ENCODE results near the gene PAGE5.

The PAGE5 gene, protein sequence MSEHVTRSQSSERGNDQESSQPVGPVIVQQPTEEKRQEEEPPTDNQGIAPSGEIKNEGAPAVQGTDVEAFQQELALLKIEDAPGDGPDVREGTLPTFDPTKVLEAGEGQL

DNA sequence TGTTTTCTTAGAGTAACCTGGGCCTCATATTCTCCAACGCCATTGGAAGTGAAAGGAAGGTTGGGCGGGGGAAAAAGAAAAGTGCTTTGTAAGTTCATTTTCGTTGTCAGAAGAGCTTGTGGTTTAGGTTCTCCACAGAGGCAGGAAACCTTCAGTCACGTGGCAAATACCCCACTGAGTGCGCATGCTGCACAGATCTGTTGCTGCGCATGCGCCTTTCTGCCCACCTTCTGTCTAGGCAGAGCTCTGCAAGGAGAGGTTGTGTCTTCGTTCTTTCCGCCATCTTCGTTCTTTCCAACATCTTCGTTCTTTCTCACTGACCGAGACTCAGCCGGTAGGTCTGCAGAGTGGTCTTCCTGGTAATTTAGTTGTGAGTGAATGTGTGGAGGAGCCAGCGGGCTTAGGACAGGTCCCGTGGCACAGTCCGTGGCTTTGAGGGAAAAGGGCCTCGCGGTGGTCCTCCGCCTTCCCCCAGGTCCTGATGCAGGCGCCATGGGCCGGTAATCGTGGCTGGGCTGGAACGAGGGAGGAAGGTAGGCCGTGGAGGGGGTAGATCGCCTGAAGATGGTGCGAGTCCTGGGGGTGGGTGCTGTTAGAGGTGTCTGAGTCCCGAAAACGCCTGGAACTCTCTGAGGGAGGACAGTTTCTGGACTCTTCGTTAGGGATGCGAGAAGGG lies at the start of gene PAGE5:
PAGE5 (plus strand) TSS at position 228 of the 676 bp plus-strand sequence. CDS start 1,037 bp downstream, outside the sequence.
- no peak for DNase-seq

DNA sequence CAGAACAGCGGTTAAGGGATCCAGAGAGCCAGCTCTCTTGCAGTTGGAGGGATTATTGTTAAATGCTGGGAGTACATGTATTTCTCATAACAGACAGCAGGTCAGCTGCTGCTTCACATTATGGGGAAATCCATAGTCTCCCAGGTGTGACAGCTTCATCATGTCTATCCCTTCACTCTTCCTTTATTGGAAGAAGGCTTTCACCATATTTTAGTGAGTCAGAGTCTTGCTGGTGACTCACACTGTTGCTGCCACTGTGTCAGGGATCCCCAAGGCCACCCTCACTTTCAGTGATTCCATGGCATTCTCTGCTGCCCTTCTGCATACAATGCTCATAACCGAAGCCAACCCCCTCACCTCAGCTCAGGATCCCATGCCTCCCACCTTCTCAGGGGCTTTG lies 32.9 kb upstream of the PAGE5 start:
- DNase-seq: no peak

DNA sequence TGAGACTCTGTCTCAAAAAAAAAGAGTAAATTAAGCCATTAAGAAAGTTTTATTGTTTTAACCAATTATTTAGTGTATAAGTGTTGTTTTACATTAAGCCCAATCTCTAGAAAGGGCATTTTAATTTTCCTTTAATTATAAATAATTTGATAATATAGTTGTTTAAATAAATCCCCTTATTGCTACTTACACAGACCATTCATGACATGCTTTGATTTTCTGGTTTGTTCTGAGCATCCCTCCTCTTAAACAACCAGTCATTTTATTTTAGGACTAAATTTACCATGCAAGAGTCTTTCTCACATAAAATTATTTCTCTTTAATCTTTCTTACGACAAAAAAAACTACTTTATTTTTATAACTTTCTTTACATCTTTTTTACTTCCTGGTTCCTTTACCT lies 23.5 kb upstream of the PAGE5 start:
- no peak for DNase-seq

DNA sequence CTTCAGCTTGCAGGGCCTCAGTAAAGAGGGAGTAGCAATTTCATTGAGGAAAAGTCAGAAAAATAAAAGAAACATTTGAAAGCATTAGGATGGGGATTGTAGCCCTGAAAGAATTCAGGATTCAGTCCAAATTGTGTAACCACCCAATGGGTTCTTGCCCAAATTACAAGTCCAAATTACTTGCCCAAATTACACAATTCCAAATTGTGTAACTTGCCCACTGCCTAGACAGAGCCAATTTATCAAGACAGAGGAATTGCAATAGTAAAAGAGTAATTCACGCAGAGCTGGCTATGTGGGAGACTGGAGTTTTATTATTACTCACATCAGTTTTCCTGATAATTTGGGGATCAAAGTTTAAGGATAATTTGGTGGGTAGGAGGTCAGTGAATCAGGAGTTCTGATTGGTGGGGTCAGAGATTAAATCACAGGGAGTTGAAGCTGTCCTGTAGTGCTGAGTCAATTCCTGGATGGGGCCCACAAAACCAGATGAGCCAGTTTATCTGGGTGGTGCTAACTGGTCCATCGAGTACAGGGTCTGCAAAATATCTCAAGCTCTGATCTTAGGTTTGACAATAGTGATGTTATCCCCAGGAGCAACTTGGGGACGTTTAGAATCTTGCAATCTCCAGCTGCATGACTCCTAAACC lies 18.1 kb upstream of the PAGE5 start:
- DNase-seq: no peak

DNA sequence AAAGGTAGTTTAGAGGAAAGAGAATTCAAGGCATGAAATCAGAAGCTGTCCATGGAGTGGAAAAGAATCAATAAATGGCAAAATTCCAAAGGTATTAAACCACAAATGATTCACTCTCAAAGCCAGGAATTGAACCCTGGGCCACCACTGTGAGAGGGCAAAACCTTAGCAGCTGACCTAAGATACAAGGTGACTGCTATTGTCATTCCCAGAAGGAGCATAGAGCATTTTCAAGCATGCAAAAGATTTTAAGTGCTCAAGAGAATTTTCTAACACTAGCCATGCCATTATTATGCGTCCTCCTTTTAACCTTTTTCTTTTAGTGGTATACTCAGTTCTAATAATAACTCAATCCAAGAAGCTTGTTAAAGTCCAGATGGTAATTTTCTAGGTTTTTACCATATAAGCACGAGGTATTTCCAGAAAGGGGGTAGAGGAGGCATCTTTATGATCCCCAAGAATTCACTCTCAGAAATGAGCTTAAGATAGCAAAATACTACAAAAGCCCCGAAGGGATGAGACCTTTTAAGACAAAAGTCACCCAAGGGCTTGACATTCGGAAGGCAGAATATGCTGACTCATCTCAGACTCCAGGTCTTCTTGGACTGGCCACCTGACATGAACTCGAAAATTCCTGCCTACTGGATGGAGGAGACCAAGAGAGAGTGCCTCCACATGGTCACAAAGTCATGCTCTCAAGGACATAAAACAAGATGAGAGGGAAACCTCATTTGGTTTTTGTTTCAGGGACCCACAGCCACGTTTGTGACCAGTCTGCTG lies 13.8 kb upstream of the PAGE5 start:
- no peak for DNase-seq

DNA sequence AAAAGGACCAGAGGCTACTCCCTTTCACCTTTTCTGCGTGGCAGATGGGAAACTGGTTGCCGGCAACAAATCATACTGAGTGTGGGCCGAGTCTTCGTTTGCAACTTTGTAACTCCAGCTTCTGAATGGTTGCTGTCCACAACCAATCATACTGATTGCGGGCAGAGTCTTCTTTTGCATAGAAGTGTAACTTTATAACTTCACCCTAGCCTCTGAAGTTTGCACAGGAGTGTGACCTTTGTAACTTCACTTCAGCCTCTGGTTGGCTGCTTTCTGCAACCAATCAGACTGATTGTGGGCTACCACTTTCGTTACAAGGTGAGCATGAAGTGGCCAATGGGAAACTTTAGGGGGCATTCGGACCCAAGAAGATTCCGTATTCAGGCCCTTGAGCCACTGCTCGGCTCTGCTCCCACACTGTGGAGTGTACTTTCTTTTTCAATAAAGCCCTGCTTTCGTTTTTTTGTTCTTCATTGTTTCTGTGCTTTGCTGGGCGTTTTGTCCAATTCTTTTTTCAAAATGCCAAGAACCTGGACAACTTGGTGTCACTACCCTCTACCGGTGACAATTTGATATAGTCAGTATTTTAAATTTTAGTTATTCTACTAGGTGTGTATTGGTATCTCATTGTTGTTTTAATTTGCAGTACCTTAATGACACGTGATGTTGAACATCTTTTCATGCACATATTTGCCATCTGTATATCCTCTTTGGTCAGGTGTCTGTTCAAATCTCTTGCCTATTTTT lies 9.0 kb upstream of the PAGE5 start:
- DNase-seq: no peak

DNA sequence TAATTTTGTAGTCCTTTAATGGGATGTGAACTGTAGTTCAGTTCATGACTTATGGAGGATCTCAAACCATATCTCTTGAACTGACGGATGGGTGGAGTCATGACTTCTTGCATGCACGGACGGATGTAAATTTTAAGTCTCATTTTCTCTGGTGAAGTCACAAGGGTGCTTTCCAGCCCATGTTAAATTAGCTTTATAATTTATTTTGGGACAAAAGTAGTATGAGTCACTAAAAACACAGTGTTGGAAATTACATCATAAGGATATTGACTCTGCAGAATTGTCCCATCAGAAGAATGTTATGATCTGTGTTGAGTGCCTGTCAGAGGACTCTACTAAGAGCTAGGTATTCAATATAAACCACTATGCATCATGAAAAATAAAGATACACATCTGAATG lies 6.8 kb upstream of the PAGE5 start:
- no peak for DNase-seq

DNA sequence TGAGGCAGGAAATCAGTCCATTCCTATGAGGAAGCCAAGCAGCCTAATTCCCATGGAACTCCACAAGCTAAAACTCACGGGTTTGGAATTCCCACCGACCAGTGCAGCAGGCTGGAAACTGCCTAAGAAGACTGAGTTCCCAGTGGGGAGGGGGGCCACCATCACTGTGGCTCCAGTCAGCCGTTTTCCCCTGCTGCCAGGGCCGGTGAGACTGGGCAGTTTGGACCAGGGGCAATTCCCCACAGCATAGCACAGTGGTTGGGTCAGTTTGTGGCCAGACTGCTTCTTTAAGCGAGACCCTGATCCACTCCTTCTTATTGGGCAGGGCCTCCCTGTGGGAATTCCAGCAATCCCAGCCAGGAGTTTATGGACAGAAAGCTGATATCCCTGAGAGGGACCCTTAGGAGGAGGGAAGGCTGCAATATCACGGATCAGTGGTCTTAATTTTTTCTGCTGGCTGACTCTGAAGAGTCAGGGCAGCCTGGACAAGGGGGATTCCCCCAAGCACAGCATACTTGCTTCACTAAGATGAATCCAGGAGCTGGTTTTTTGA lies 20.7 kb downstream of the PAGE5 start:
- no peak for DNase-seq

DNA sequence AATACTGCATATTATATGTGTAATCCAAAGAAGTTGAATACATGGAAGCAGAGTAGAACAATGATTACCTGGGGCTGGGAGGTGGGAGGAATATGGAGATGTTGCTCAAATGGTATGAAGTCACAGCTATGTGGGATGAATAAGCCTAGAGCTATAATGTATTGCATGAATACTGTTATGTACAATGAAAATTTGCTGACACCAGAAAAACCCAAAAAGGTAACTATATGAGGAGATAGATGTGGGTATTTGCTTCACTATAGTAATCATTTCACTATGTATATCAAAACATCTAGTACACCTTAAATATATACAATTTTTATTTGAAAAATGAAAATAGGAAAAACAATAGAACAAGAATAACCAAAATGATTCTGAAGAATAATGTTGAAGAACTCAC lies 33.4 kb downstream of the PAGE5 start:
- DNase-seq: no peak

DNA sequence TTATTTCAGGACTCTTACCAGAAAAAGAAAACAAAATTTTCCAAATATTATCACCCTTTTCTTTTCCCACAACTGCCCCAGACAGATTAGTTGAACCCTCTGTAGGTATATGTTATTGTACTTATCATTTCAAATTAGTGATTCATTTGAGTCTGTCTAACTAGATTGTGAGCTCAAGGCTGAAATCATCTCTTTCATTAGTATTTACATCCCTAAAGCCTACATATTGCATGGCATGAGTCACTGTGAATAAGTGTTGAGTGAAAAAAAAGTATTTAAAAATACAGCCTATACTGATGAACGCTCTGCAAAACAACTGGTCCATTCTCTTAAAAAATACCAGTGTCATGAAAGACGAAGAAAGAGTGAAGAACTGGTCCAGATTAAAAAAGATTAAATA lies 40.7 kb downstream of the PAGE5 start:
- no peak for DNase-seq

DNA sequence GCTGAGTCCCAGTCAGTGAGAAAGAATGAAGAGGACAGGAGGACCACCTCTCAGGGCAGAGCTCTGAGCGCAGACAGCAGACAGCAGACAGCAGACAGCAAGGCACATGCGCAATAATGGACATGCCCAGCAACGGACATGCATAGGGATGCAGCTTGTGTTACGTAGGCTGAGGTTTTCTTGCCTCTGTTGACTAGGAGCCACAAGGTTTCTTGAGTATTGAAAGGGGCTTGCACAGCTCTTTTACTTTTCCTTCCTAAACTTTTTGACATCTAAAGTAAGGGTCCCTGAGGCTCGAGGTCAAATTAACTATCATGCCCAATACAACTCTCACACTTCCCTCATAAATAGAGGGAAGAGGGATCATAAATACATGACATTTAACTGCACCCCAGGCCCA lies 44.7 kb downstream of the PAGE5 start, which contains the start of gene PAGE3:
PAGE3 (minus strand) TSS at position 101 of the 400 bp plus-strand sequence. CDS start 1,013 bp downstream, outside the sequence.
- DNase-seq: no peak

All from NCI-H2029 treated with DMSO at 0.1 percent for 48 hours (cell line).